GM12878 (cell line): ENCODE data around the gene CLASP1.

ENCODE experiments used
- CTCF ChIP-seq, 3 experiments: IDR thresholded peaks in 2 of 3; conservative IDR thresholded peaks in 1 of 3; 2 replicates each; pipeline ENCODE4 v1.5.1; 2011; ENCODE audit warnings: low read depth in 3 of 3, low read length in 3 of 3, mild to moderate bottlenecking in 3 of 3, control low read depth in 2 of 3, moderate library complexity in 2 of 3, inconsistent platforms in 1 of 3, mixed read lengths in 1 of 3; ENCODE audit not compliant: control insufficient read depth in 2 of 3, insufficient read depth in 1 of 3; ENCODE audit errors: extremely low read depth in 1 of 3
- HDAC6 ChIP-seq: fragments of 200-600 bp; sonication (generic); IDR thresholded peaks from one replicate; pipeline ENCODE4 v1.8.0; 2017; ENCODE audit warnings: antibody characterized with exemption; ENCODE audit not compliant: unreplicated experiment

GRCh38 chr2:121307048-121307447 lies 342.2 kb downstream of the CLASP1 start:
- no peak for TF ChIP-seq CTCF (IDR thresholded peaks at IDR 0.05 in 2 of 3, conservative IDR thresholded peaks at IDR 0.05 in 1 of 3; ENCODE audit: control insufficient read depth in 2 of 3, extremely low read depth in 1 of 3, insufficient read depth in 1 of 3, low read depth in 3 of 3, low read length in 3 of 3)
- no peak for TF ChIP-seq HDAC6
